RWPE1 (cell line): ENCODE measurements around the gene DDI1.

Experiments used
- CTCF ChIA-PET: fragments of 350-600 bp; sonication (Branson Sonifier 250); formaldehyde crosslinking; extraction: SDS; loops from one replicate; lab custom pipeline; 2021; lab: Yijun Ruan, JAX
- POLR2A ChIA-PET: fragments of 400-600 bp; formaldehyde crosslinking; extraction: SDS; loops from one replicate; lab custom pipeline; 2020; ENCODE audit warnings: antibody characterized with exemption; ENCODE audit not compliant: low non-redundant PET; lab: Yijun Ruan, JAX
- DNase-seq: peaks from one replicate; pipeline ENCODE4 v3.0.0; 2012; ENCODE audit warnings: low spot score
- H3K27ac ChIP-seq: fragments of 450-650 bp; 2 replicates; pipeline ENCODE4 v1.5.1; 2017
- TF ChIP-seq, protein P1 (sequence below): fragments of 450-650 bp; conservative IDR thresholded peaks from 2 replicates; pipeline ENCODE4 v1.5.1; 2017; ENCODE audit warnings: low read depth, mild to moderate bottlenecking

The DDI1 gene

DNA sequence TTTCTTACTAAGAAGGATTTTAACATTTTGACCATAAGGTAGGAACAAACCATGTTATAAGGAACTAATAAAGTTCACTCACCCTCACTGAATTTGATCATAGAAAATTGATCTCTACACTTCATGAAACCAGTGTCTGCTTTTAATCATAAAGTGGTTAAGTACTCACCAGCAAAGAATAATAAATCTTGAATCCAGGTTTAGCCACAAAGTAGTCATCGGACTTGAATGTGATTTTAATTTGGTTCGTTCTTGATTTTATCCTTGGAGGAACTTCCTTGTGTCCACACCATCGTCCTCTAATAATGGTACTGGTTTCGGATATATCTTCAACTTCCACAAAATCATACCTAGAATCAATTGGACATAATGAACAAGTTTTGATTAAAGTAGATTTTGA is 40.5 kb upstream of the DDI1 start:
- H3K27ac ChIP-seq, result no peak overlapping the region
- POLR2A ChIA-PET, result no interaction called here
- DNase-seq, result no peak
- TF ChIP-seq, protein P1, sequence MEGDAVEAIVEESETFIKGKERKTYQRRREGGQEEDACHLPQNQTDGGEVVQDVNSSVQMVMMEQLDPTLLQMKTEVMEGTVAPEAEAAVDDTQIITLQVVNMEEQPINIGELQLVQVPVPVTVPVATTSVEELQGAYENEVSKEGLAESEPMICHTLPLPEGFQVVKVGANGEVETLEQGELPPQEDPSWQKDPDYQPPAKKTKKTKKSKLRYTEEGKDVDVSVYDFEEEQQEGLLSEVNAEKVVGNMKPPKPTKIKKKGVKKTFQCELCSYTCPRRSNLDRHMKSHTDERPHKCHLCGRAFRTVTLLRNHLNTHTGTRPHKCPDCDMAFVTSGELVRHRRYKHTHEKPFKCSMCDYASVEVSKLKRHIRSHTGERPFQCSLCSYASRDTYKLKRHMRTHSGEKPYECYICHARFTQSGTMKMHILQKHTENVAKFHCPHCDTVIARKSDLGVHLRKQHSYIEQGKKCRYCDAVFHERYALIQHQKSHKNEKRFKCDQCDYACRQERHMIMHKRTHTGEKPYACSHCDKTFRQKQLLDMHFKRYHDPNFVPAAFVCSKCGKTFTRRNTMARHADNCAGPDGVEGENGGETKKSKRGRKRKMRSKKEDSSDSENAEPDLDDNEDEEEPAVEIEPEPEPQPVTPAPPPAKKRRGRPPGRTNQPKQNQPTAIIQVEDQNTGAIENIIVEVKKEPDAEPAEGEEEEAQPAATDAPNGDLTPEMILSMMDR, result no peak
- CTCF ChIA-PET, result no interaction called here

DNA sequence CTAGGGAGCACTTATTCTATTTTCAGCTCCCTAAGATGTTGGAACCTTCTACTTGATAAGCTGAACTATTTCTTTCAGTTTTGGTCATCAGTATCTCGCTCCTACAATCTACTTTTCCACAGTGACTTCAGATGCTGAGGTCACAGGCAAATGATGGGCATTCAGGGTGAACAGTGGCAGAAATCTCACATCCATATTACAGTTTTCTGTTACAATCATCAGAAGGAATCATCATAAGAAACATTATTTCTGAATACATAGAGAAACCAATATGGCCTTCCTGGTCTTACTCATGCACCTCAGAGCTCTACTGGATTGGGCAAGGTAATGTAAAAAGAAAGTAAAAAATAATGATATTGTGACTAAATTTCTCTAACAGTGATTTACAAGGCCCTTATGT is 39.4 kb upstream of the DDI1 start:
- H3K27ac ChIP-seq, result no peak overlapping the region
- ChIA-PET POLR2A (no interaction called here), CTCF (interaction anchor here (0.6 to 0.7 kb wide), 2 partner anchors 31 to 354 kb away, joined by 3 read pairs; no protein-coding TSS in a partner anchor)
- no peak for DNase-seq
- TF ChIP-seq, protein P1, result no peak

DNA sequence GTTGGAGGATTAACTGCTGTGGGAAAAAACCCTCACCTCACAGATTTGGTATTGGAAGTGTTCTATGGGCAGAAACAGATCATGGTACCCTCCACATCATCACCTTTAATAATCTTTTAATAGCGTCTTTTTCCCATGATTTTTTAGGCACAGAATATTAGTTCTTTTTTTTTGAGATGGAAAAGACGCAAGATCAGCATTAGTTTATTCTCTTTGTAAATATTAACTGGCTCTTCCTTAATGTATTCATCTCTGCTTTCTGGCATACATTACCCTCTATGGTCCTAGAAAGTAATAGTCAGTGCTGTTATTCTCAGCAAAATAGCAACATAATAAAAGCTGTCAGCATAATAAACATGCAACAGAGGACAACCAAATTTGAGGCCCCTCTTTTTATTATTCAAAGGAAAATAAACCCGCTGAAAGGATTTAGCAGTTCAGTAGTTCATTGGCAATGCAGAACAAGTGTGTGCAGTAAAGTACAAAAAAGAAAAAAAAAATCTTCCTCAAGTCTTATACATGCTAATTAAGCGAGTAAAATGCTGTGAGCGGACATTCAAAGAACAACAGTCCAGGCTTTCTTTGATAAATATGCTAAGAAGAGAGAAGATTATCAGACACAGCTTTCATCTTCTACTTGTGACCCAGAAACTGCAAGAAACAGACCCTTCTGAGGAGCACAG is 37.5 kb upstream of the DDI1 start:
- TF ChIP-seq, protein P1, result no peak
- H3K27ac ChIP-seq, result no peak overlapping the region
- ChIA-PET POLR2A (no interaction called here), CTCF (interaction anchor here (0.6 to 1.3 kb wide), 3 partner anchors 9 to 509 kb away, joined by 3 to 4 read pairs (median 3); no protein-coding TSS in a partner anchor)
- DNase-seq, result no peak

DNA sequence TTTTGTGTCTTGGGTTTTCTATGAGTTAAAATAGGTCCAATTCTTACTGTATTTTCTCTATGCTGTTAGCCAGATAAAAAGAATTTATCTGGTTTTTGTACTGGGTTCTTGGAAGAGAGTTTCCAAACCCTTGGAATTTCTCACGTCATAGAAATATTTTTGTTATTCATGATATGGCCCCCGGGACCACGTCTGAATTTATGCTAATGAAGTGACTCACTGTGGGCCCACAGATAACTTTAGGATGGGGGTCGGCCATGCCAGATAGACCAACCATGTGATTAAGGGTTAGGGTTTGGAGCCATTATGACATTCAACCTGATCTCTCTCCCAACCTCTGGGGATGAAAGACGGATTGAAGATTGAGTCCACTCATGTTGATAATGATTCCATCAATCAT is 35.6 kb upstream of the DDI1 start:
- ChIA-PET POLR2A (no interaction called here), CTCF (no interaction called here)
- TF ChIP-seq, protein P1, result no peak
- H3K27ac ChIP-seq, result no peak overlapping the region
- DNase-seq, result no peak

DNA sequence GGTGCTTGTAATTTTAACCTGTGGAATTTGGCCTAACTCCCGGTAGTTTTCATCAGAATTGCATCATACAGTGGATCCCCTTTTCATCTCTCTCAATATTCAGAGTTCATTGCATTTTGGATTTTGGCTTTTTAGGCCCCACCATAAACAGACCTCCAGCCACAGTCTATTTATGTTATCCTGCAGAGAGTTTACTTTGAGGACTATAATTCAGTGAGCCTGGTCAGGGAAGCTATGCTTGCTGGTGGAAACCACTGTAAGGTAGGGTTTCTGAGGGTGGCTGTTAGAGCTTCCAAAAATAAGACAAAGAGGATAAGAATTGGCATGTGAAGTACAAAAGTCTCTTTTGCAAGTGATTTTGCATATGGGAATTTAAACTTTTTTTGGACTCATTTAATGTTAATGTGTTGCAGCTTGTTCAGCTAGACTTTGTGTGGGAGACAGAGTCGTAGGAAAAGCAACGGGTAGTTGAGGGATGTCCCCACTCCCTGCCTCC is 34.8 kb upstream of the DDI1 start:
- CTCF ChIA-PET, result no interaction called here
- TF ChIP-seq, protein P1, result no peak

DNA sequence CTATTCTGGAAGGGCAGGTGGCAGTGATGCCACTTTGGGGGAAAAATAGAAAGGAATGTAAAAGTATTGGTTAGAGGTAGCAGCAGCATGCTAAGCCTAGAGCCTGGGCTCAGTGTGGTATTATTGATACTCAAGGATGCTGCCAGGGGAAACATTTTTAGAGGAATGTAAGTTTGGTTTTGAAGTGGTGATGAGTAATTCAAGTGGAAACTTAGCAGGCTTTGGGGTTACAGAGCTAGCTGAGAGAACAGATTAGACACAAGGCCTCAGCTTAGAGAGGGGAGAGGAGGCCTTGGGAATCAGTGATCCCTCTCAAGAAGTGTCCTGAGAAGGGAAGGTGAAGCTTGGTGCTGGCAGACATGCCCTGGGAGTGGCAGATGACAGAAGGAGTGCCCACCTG is 32.9 kb upstream of the DDI1 start:
- no peak for DNase-seq
- POLR2A ChIA-PET, result no interaction called here
- no peak overlapping the region for H3K27ac ChIP-seq
- CTCF ChIA-PET, result no interaction called here
- TF ChIP-seq, protein P1, result no peak

More for the DNA sequence above, 34.8 kb upstream of the DDI1 start:
- POLR2A ChIA-PET, result no interaction called here
- no peak for DNase-seq
- H3K27ac ChIP-seq, result no peak overlapping the region
